B cell (primary cell): ENCODE data around the gene ENO1.

ENCODE experiments used
- CTCF ChIP-seq: fragments of 200-600 bp; IDR thresholded peaks from one replicate; pipeline ENCODE4 v1.8.0; 2022; ENCODE audit warnings: antibody characterized with exemption, mild to moderate bottlenecking
- EZH2 ChIP-seq: IDR thresholded peaks from 2 replicates; pipeline ENCODE4 v1.6.1; 2012; ENCODE audit warnings: borderline replicate concordance, low read depth, mild to moderate bottlenecking, moderate library complexity, low read length; ENCODE audit not compliant: insufficient read depth, poor library complexity, severe bottlenecking

GRCh38 chr1:8913457-8913856 lies 35.0 kb upstream of the ENO1 start:
- no peak for TF ChIP-seq CTCF
- no peak for TF ChIP-seq EZH2
